Measurements from ENCODE around the gene SLC35F1.

- TF ChIP-seq CTCF (conservative IDR thresholded peaks at IDR 0.05): no peak
- no peak for TF ChIP-seq EZH2 (IDR thresholded peaks at IDR 0.05; ENCODE audit: low read depth)
These were observed 321.8 kb downstream of the SLC35F1 start for GRCh38 chr6:118228886-118229285.

Measured in PC-9 (cell line).